ENCODE data around the gene BFSP1. TPM values are rescaled to one million over a fixed set of nuclear protein-coding genes. Genes with fewer than 3 reads are reported as not detected.

Gene BFSP1
- total RNA-seq, 4 donors from 2014 or later = 0.75 to 1.00 (median 0.82) TPM; not detected in 1

- no peak for TF ChIP-seq POLR2AphosphoS5 (IDR thresholded peaks at IDR 0.05)
- TF ChIP-seq CTCF (IDR thresholded peaks at IDR 0.05) = no peak
- no peak for TF ChIP-seq POLR2A (IDR thresholded peaks at IDR 0.05)
- TF ChIP-seq EP300 (IDR thresholded peaks at IDR 0.05; ENCODE audit: low read depth) = no peak
- no peaks in the 10 kb centered on the region for H3K4me1 ChIP-seq
- H3K27ac ChIP-seq = no peak overlapping the region
- no peak for DNase-seq
- H3K9me3 ChIP-seq = no peaks in the 10 kb centered on the region
- no peak overlapping the region for H3K4me3 ChIP-seq
- no peaks in the 10 kb centered on the region for H3K36me3 ChIP-seq
- H3K27me3 ChIP-seq = no peaks in the 10 kb centered on the region
- WGBS, 2 donors (ENCODE audit: low coverage in 1 of 2) = 75 to 80% methylated on average over 6 of the region's 6 CpGs
- intact Hi-C loops (cut with DNase I; ENCODE audit: low total_unique reads) (no loop called here), in situ Hi-C loops (cut with MboI; ENCODE audit: low pct_ligation_motif_present in 1 of 4, low pct_unique_long_range_greater_than_20kb in 1 of 4, low sequenced_read_pairs in 3 of 4) (loop anchor here (10.0 to 25.0 kb wide), 6 partner anchors 393 to 776 kb away; partner anchors contain the start of gene ZNF133 (in 4 of the 4))
Measured at GRCh38 chr20:17511401-17511800, 19.8 kb downstream of the BFSP1 start.

GRCh38 chr20:17510548-17510947 is 20.6 kb downstream of the BFSP1 start:
- Histone ChIP-seq H3K4me1 (peaks cover 0 to 5% (median 2%) of the 10 kb centered on the region in 4 donors), H3K27me3 (no peaks in the 10 kb centered on the region), H3K27ac (no peak overlapping the region), H3K9me3 (no peaks in the 10 kb centered on the region), H3K4me3 (no peak overlapping the region), H3K36me3 (no peaks in the 10 kb centered on the region)
- no peak for DNase-seq
- in situ Hi-C loops (cut with MboI; ENCODE audit: low pct_ligation_motif_present in 1 of 4, low pct_unique_long_range_greater_than_20kb in 1 of 4, low sequenced_read_pairs in 3 of 4) (loop anchor here (10.0 to 25.0 kb wide), 6 partner anchors 394 to 777 kb away; partner anchors contain the start of gene ZNF133 (in 4 of the 4)), intact Hi-C loops (cut with DNase I; ENCODE audit: low total_unique reads) (no loop called here)
- WGBS, 2 donors (ENCODE audit: low coverage in 1 of 2) = 83 to 100% methylated on average over 2 to 4 of the region's 4 CpGs
- TF ChIP-seq CTCF (IDR thresholded peaks at IDR 0.05) (no peak), POLR2AphosphoS5 (IDR thresholded peaks at IDR 0.05) (no peak), POLR2A (IDR thresholded peaks at IDR 0.05) (no peak), EP300 (IDR thresholded peaks at IDR 0.05; ENCODE audit: low read depth) (no peak)

GRCh38 chr20:17508756-17509155 is 22.4 kb downstream of the BFSP1 start:
- intact Hi-C loops (cut with DNase I; ENCODE audit: low total_unique reads) (loop anchor here (10.0 kb wide), 1 partner anchor 396 kb away; no protein-coding TSS in a partner anchor), in situ Hi-C loops (cut with MboI; ENCODE audit: low pct_ligation_motif_present in 1 of 4, low pct_unique_long_range_greater_than_20kb in 1 of 4, low sequenced_read_pairs in 3 of 4) (loop anchor here (25.0 kb wide), 4 partner anchors 404 to 779 kb away; partner anchors contain the start of gene ZNF133 (in 4 of the 4))
- peaks cover 0 to 14% (median 12%) of the 10 kb centered on the region in 4 donors for H3K4me1 ChIP-seq
- H3K36me3 ChIP-seq = no peaks in the 10 kb centered on the region
- no peaks in the 10 kb centered on the region for H3K27me3 ChIP-seq
- no peak overlapping the region for H3K27ac ChIP-seq
- 88% methylated on average over 18 of the region's 18 CpGs; no CpG with 5 or more reads in 1 of the 2 donors for WGBS, 2 donors (ENCODE audit: low coverage in 1 of 2)
- no peaks in the 10 kb centered on the region for H3K9me3 ChIP-seq
- no peak overlapping the region for H3K4me3 ChIP-seq
- TF ChIP-seq CTCF (IDR thresholded peaks at IDR 0.05) (no peak), POLR2A (IDR thresholded peaks at IDR 0.05) (no peak), EP300 (IDR thresholded peaks at IDR 0.05; ENCODE audit: low read depth) (no peak), POLR2AphosphoS5 (IDR thresholded peaks at IDR 0.05) (no peak)
- DNase-seq = no peak

- in situ Hi-C loops (cut with MboI; ENCODE audit: low pct_ligation_motif_present in 1 of 4, low pct_unique_long_range_greater_than_20kb in 1 of 4, low sequenced_read_pairs in 3 of 4) (loop anchor here (25.0 kb wide), 4 partner anchors 405 to 780 kb away; partner anchors contain the start of gene ZNF133 (in 4 of the 4)), intact Hi-C loops (cut with DNase I; ENCODE audit: low total_unique reads) (loop anchor here (2.0 to 10.0 kb wide), 2 partner anchors 109 to 397 kb away; no protein-coding TSS in a partner anchor)
- TF ChIP-seq CTCF (IDR thresholded peaks at IDR 0.05) = no peak
- TF ChIP-seq EP300 (IDR thresholded peaks at IDR 0.05; ENCODE audit: low read depth) = no peak
- no peak for TF ChIP-seq POLR2A (IDR thresholded peaks at IDR 0.05)
- TF ChIP-seq POLR2AphosphoS5 (IDR thresholded peaks at IDR 0.05) = no peak
- WGBS, 2 donors (ENCODE audit: low coverage in 1 of 2) = 86 to 89% methylated on average over 1 to 5 of the region's 5 CpGs
- Histone ChIP-seq H3K27ac (no peak overlapping the region), H3K4me1 (peaks cover 0 to 14% (median 12%) of the 10 kb centered on the region in 4 donors), H3K36me3 (no peaks in the 10 kb centered on the region), H3K27me3 (no peaks in the 10 kb centered on the region), H3K4me3 (no peak overlapping the region), H3K9me3 (no peaks in the 10 kb centered on the region)
- DNase-seq = no peak
Measured at GRCh38 chr20:17507531-17507930, 23.6 kb downstream of the BFSP1 start.
